ENCODE data around the gene PSPH.

GRCh38 chr7:56077681-56078080 lies 26.4 kb upstream of the PSPH start:
- no peak for TF ChIP-seq GABPA (IDR thresholded peaks at IDR 0.05; ENCODE audit: low read depth)
- TF ChIP-seq CTCF (IDR thresholded peaks at IDR 0.05; ENCODE audit: insufficient read depth, low read length), result no peak
